Central memory CD8-positive, alpha-beta T cell (primary cell): ENCODE data around the gene JAM3.
"Not testable (repeated sequence)": the region's sequence is repeated elsewhere in the genome, so short reads cannot be mapped to it uniquely, and the experiment has no call there.

Experiments used
- ATAC-seq: fragments of 150-1000 bp; cut with Tn5 transposase; replicated peaks from 2 replicates; pipeline ENCODE4 v1.10.0; 2022; ENCODE audit warnings: mild to moderate bottlenecking, moderate FRiP score, moderate number of reproducible peaks; ENCODE audit not compliant: poor library complexity, severe bottlenecking; ENCODE audit errors: extremely low read depth
- DNase-seq, 2 donors: peaks; one replicate each; pipeline ENCODE4 v3.0.0; 2021; ENCODE audit warnings: low spot score in 2 of 2
- H3K27ac Mint-ChIP-seq: one replicate; pipeline ENCODE4 v1.8.0; 2022; ENCODE audit warnings: low read depth, mild to moderate bottlenecking, moderate library complexity, mixed read lengths
- H3K27me3 Mint-ChIP-seq: one replicate; pipeline ENCODE4 v1.8.0; 2022; ENCODE audit warnings: mixed read lengths
- H3K36me3 Mint-ChIP-seq: one replicate; pipeline ENCODE4 v1.8.0; 2022; ENCODE audit warnings: mild to moderate bottlenecking, moderate library complexity, mixed read lengths; ENCODE audit not compliant: insufficient read depth
- H3K4me1 Mint-ChIP-seq: one replicate; pipeline ENCODE4 v1.8.0; 2022; ENCODE audit warnings: mixed read lengths
- H3K4me3 Mint-ChIP-seq: one replicate; pipeline ENCODE4 v1.8.0; 2022; ENCODE audit warnings: mild to moderate bottlenecking, moderate library complexity, mixed read lengths
- H3K9me3 Mint-ChIP-seq: one replicate; pipeline ENCODE4 v1.8.0; 2022; ENCODE audit warnings: mixed read lengths

Gene JAM3

DNA sequence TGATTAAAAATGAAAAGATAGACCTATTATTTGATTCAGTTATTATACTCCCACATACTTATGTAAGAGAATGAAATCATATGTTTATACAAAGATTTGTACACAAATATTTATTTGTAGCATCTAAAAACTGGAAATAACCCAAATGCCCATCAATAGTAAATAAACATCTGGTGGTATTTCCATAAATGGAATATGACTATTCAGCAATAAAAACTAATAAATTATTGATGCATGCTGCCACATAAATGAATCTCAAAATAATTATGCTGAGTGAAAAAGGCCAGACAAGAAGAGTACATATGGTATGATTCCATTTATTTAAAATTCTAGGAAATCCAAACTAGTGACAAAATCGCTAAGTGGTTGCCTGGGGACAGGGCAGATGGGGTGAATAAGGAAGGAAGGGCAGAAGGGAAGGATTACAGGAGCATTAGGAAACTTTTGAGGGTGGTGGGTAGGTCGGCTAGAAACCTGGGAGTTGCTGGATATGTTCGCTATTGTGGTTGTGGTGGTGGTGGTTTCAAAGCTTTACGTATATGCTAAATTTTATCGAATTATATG lies 41.5 kb downstream of the JAM3 start:
- no peak overlapping the region for H3K4me3 Mint-ChIP-seq
- H3K36me3 Mint-ChIP-seq: peaks cover 4% of the 10 kb centered on the region
- no peaks in the 10 kb centered on the region for H3K4me1 Mint-ChIP-seq
- H3K27me3 Mint-ChIP-seq: no peaks in the 10 kb centered on the region
- H3K9me3 Mint-ChIP-seq: no peaks in the 10 kb centered on the region
- no peak for ATAC-seq
- DNase-seq: no peak
- H3K27ac Mint-ChIP-seq: no peak overlapping the region

DNA sequence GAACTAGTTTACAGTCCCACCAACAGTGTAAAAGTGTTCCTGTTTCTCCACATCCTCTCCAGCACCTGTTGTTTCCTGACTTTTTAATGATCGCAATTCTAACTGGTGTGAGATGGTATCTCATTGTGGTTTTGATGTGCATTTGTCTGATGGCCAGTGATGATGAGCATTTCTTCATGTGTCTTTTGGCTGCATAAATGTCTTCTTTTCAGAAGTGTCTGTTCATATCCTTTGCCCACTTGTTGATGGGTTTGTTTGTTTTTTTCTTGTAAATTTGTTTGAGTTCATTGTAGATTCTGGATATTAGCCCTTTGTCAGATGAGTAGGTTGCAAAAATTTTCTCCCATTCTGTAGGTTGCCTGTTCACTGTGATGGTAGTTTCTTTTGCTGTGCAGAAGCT lies 44.9 kb downstream of the JAM3 start:
- DNase-seq, H3K4me3 Mint-ChIP-seq, H3K4me1 Mint-ChIP-seq, H3K36me3 Mint-ChIP-seq, H3K27ac Mint-ChIP-seq, H3K27me3 Mint-ChIP-seq, ATAC-seq, H3K9me3 Mint-ChIP-seq: not testable (repeated sequence)

DNA sequence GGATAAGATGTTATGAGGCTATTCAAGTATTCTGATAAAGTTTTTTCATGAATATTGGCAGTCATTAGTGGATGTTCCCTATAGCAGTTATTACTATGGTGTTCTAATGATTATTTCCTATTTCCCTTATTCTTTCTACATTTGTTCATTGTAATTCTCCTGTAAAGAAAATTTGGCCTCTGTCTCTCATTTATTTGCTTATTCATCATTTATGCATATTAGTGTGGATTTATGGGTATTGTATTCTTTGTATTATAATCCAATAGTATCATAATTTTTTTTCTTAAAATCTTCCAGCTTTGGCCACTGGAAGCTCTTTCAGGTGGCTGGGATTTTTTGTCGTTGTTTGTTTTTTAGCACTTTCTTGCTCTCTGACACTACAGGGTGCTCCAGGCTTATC lies 47.3 kb downstream of the JAM3 start:
- ATAC-seq: no peak
- Mint-ChIP-seq H3K4me3 (no peak overlapping the region), H3K27ac (no peak overlapping the region), H3K9me3 (no peaks in the 10 kb centered on the region), H3K27me3 (peaks cover 5% of the 10 kb centered on the region), H3K36me3 (no peaks in the 10 kb centered on the region), H3K4me1 (no peaks in the 10 kb centered on the region)
- DNase-seq: no peak

DNA sequence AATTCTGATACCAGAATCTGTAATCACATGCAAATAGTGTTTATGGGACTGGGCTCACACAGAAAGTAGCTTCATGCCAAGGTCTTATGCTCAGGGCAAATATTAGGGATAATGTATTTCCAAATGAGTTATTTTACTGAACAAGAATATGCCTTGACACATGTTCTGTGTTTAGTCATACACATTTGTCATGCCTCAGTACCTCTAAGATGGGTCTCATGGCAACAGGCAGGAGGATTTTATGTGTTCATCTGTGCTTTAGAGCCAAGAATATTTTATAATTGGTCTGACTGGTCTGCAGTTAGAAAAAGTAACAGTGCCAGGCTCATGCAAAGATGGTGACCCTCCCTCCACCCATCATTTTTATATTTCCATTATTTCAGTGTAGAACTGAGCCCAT lies 49.1 kb downstream of the JAM3 start:
- H3K27me3 Mint-ChIP-seq: peaks cover 23% of the 10 kb centered on the region
- DNase-seq (no peak), ATAC-seq (no peak)
- H3K4me3 Mint-ChIP-seq: no peak overlapping the region
- H3K36me3 Mint-ChIP-seq: no peaks in the 10 kb centered on the region
- H3K4me1 Mint-ChIP-seq: no peaks in the 10 kb centered on the region
- no peaks in the 10 kb centered on the region for H3K9me3 Mint-ChIP-seq
- H3K27ac Mint-ChIP-seq: no peak overlapping the region

DNA sequence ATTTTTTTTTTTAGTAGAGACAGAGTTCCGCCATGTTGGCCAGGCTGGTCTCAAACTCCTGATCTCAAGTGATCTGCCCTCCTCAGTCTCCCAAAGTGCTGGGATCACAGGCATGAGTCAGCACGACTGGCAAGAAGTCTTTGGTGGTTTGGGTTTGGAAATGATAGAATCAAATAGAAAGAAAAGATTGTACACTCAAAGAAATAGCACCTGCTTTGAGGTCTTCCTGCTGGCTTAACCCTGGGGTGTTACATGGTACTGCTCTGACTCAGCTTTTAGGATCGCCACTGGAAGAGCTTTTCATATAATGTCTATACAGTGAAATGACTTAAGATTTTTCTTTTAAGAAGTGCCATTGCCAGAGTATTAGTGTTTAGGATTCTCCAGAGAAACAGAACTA lies 50.2 kb downstream of the JAM3 start:
- no peaks in the 10 kb centered on the region for H3K4me1 Mint-ChIP-seq
- H3K27me3 Mint-ChIP-seq: peaks cover 34% of the 10 kb centered on the region
- H3K9me3 Mint-ChIP-seq: no peaks in the 10 kb centered on the region
- H3K36me3 Mint-ChIP-seq: no peaks in the 10 kb centered on the region
- H3K4me3 Mint-ChIP-seq: no peak overlapping the region
- ATAC-seq (no peak), DNase-seq (no peak)
- H3K27ac Mint-ChIP-seq: no peak overlapping the region

DNA sequence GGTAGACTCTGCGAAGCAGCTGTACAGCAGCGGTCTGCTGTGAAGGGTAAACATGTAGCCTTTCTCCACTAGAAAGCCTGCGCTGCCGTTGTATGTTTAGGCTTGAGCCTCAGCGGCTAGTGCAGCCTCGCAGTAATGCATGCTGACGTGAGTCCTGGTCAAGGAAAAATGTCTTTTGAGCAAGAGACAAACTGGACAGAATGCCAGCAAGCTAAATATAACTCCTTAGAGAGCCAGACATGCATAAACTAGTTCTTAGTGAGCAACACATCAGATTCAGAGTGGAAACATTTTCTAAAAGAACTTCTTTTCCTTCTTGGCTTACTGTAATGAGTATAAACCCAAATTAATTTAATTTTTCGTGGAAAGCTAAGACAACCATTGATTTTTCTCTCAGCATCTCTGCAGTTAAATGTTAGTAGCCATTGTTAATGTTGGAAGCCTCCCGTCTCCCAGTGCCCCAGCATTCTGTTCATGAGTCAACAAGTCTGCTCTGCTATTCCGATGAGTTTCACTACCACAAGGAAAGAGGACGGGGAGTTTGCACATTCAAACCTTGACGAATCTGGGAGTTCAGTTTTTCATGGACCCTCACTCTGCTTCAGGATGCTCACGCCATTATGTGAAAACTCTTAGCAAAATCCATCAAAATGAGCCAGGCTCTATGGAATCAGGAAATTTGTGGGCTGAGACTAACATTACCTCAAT lies 51.4 kb downstream of the JAM3 start:
- Mint-ChIP-seq H3K4me1 (peaks cover 5% of the 10 kb centered on the region), H3K27ac (no peak overlapping the region), H3K4me3 (no peak overlapping the region), H3K27me3 (peaks cover 45% of the 10 kb centered on the region), H3K36me3 (no peaks in the 10 kb centered on the region), H3K9me3 (no peaks in the 10 kb centered on the region)
- ATAC-seq (no peak), DNase-seq (no peak)

DNA sequence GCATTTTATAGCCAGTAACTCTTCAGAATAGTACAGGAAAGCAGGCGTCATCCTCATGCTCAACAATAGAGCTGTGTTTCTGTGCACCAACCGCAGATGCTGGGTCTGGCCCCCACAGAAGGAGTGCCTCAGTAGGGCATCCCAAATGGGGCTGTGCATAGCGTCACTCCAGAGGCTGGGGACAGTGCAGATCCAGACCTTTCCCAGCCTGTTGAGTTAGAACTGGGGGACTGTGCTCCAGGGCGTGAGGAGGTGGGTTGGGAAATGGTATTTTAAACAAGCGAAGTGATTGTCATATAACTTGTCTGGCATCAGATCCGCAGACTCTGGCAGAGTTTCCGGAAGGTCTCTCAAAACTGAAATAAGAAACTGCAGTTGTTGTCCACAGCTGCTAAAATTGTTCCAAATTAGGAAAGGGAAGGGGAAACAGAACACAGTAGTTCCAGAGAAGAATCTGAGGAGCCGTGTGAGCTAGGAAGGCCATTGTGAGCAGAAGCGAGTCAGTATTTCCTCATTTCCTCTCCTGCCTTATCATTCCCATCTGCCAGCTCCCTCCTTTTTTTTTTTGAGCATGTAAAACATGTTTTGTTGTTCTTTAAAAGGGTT lies 52.2 kb downstream of the JAM3 start:
- DNase-seq (no peak), ATAC-seq (no peak)
- Mint-ChIP-seq H3K4me3 (no peak overlapping the region), H3K4me1 (peaks cover 9% of the 10 kb centered on the region), H3K36me3 (no peaks in the 10 kb centered on the region), H3K9me3 (no peaks in the 10 kb centered on the region), H3K27ac (no peak overlapping the region), H3K27me3 (peaks cover 53% of the 10 kb centered on the region)

DNA sequence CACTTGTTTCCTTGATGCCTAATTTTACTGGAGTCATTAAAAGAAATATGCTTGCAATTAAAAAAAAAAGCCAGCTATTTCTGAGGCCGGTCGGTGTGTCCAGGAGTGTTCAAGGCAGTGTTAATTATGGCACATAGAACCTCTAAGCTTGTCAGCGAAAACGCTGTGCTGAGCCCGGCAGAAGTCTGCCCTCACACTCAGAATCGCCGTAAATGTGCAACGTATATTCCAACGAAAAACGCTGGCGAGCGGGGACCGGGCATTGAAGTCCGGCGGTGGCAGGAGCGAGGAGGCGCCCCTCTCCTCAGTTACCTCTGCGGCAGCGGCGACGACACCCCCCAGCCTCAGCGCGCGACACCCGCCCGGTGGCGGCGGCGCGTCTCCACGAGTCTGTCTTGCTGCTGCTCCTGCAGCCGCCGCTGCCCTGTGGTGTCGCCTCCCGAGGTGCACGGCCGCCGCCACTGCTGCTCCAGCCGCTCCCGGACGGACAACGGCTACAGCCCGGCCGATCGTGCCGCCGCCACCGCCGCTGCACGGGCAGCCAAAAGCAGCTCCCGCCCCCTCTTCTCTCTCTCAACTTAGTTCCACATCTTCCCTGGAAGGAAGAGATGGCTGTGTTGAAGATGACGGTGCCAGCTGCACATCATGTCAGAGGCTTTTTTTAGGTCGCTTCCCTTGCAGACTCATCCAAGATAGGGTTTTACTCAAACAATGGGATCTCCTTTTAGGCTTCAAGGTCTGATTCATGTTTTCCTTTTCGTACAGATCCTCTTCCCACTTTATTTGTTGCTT lies 56.0 kb downstream of the JAM3 start:
- peaks cover 77% of the 10 kb centered on the region for H3K27me3 Mint-ChIP-seq
- H3K9me3 Mint-ChIP-seq: no peaks in the 10 kb centered on the region
- peak overlapping the region; percentile 38 for H3K4me3 Mint-ChIP-seq
- H3K36me3 Mint-ChIP-seq: no peaks in the 10 kb centered on the region
- ATAC-seq: no peak
- no peak for DNase-seq
- H3K27ac Mint-ChIP-seq: no peak overlapping the region
- H3K4me1 Mint-ChIP-seq: peaks cover 9% of the 10 kb centered on the region

DNA sequence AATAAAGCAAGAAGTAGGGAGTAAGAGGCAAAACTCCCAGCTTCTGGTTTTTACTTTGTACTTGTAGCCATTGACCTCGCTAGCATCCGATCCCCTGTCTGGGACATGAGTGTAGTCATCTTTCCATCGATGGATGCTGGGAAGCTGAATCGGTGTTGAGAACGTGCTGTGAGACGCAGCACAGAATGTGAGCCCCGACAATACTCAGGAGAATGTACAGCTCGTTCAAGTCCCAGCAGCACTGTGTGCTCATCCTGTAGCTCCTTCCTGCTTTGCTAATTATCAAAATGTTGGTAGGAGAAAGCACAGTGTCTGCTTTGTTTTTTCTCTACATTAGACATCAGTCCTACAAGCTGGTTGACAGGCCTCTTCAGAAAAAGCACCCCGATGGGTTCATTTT lies 56.6 kb downstream of the JAM3 start:
- Mint-ChIP-seq H3K4me1 (peaks cover 9% of the 10 kb centered on the region), H3K36me3 (no peaks in the 10 kb centered on the region), H3K9me3 (no peaks in the 10 kb centered on the region), H3K4me3 (peak overlapping the region; percentile 38), H3K27ac (no peak overlapping the region), H3K27me3 (peaks cover 77% of the 10 kb centered on the region)
- DNase-seq: no peak
- ATAC-seq: no peak

DNA sequence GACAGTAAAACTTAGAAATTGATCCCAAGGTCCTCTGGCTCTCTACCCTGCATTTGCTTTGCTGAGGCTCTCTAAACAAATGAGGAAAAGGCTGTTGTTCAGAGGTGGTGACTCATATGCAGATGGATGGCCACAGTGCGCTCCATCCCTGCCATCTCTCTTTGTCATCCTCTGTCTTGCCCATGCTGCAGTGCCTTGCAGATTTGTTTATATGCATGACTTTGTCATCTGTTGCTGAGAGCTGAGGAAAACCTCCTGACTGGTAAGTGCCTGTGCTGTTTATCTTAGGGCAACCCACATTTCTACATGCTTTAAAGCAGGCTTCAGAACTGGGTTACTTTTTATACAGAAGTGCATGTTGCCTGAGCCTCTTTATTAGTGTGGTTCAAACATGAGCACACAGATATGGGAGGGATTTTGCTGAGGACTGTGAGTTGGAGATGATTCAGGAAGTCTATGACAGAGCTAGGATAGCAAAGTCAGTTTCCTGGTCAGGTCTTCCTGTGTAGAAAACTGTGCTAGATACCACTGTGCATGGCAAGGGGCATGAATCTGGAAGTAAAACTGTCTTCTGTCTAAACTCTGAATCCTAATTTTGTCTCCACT lies 57.4 kb downstream of the JAM3 start:
- Mint-ChIP-seq H3K27me3 (peaks cover 70% of the 10 kb centered on the region), H3K4me1 (peaks cover 9% of the 10 kb centered on the region), H3K27ac (no peak overlapping the region), H3K36me3 (no peaks in the 10 kb centered on the region), H3K4me3 (no peak overlapping the region), H3K9me3 (peaks cover 3% of the 10 kb centered on the region)
- DNase-seq (no peak), ATAC-seq (no peak)

DNA sequence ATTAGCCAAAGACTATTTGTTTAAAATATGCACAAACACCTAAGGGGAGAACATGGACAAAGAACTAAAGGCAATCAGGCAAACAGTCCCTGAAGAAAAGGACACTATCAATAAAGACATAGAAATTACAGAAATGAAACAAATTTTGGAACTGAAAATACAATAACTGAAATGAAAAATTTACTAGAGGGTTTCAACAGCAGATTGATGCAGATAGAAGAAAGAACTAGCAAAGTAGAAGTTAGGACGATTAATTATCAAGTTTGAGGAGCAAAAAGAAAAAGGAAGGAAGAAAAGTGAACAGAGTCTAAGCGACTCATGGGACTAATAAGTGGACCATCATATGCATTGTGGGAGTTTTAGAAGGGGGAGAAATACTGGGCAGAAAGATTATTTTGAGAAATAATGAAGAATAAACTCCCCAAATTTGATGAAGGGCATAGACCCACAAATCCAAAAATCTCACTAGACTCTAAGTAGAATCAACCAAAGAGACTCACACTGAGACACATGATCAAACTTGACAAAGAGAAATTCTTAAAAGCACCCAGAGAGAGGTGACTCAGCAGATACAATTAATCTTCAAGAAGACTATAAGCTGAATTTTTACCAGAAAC lies 62.9 kb downstream of the JAM3 start:
- no peak overlapping the region for H3K27ac Mint-ChIP-seq
- no peaks in the 10 kb centered on the region for H3K4me1 Mint-ChIP-seq
- H3K36me3 Mint-ChIP-seq: no peaks in the 10 kb centered on the region
- H3K9me3 Mint-ChIP-seq: peaks cover 16% of the 10 kb centered on the region
- no peak overlapping the region for H3K4me3 Mint-ChIP-seq
- H3K27me3 Mint-ChIP-seq: peaks cover 17% of the 10 kb centered on the region
- ATAC-seq (no peak), DNase-seq (no peak)

DNA sequence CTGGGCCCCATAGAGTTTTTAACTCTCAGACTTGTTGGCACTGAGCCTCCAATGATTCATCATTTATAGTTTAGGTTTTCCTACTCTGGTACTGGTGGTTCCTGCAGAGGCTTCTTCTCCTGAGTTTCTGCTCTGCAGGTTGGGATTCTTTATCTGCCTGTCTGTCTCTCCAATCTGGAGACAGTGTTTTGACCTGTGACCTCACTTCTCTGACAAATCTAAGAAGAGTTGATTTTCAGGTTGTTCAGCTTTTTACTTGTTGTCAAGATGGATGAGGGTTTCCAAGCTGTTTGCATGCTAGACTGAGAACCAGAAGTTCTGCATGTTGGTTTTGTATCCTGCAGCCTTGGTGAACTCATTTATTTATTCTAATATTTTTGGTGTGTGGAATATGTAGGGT lies 63.9 kb downstream of the JAM3 start:
- ATAC-seq (no peak), DNase-seq (no peak)
- no peak overlapping the region for H3K27ac Mint-ChIP-seq
- H3K4me3 Mint-ChIP-seq: no peak overlapping the region
- no peaks in the 10 kb centered on the region for H3K4me1 Mint-ChIP-seq
- H3K27me3 Mint-ChIP-seq: peaks cover 10% of the 10 kb centered on the region
- no peaks in the 10 kb centered on the region for H3K36me3 Mint-ChIP-seq
- peaks cover 16% of the 10 kb centered on the region for H3K9me3 Mint-ChIP-seq
